PFSK-1 (cell line): ENCODE measurements around the gene ATAD3B. TPM values are rescaled to one million over a fixed set of nuclear protein-coding genes. Genes with fewer than 3 reads are reported as not detected.

ENCODE experiments used
- FOXP2 ChIP-seq: optimal IDR thresholded peaks from 2 replicates; pipeline ENCODE3; 2011; ENCODE audit warnings: borderline replicate concordance, control low read depth, inconsistent platforms; ENCODE audit not compliant: insufficient read depth; ENCODE audit errors: extremely low read length, extremely low read depth
- POLR2AphosphoS5 ChIP-seq: IDR thresholded peaks from 2 replicates; pipeline ENCODE4 v1.6.1; 2012; ENCODE audit warnings: low read depth, mild to moderate bottlenecking, control low read depth, low read length, moderate library complexity
- SIN3A ChIP-seq: IDR thresholded peaks from 2 replicates; pipeline ENCODE4 v1.6.1; 2012; ENCODE audit warnings: mild to moderate bottlenecking, low read length, moderate library complexity, borderline replicate concordance; ENCODE audit not compliant: insufficient read depth
- TAF1 ChIP-seq: IDR thresholded peaks from 2 replicates; pipeline ENCODE4 v1.6.1; 2012; ENCODE audit warnings: low read length, control low read depth, borderline replicate concordance; ENCODE audit not compliant: insufficient read depth
- polyA plus RNA-seq: library from polyadenylated mRNA; unstranded; fragments of >200 nt; gene quantifications from one replicate; pipeline ENCODE4 v1.2.1, GENCODE V29; 2012; ENCODE audit warnings: low read depth, missing spikeins; ENCODE audit not compliant: insufficient read length
- TF ChIP-seq, protein P1 (sequence below), 2 experiments: IDR thresholded peaks; 2 replicates each; pipeline versions ENCODE4 v1.6.1 to v1.8.0; 2011 to 2012; ENCODE audit warnings: low read depth in 2 of 2, low read length in 2 of 2, control low read depth in 1 of 2, inconsistent platforms in 1 of 2, mild to moderate bottlenecking in 1 of 2, moderate library complexity in 1 of 2; ENCODE audit not compliant: insufficient read depth in 1 of 2

Gene ATAD3B, protein sequence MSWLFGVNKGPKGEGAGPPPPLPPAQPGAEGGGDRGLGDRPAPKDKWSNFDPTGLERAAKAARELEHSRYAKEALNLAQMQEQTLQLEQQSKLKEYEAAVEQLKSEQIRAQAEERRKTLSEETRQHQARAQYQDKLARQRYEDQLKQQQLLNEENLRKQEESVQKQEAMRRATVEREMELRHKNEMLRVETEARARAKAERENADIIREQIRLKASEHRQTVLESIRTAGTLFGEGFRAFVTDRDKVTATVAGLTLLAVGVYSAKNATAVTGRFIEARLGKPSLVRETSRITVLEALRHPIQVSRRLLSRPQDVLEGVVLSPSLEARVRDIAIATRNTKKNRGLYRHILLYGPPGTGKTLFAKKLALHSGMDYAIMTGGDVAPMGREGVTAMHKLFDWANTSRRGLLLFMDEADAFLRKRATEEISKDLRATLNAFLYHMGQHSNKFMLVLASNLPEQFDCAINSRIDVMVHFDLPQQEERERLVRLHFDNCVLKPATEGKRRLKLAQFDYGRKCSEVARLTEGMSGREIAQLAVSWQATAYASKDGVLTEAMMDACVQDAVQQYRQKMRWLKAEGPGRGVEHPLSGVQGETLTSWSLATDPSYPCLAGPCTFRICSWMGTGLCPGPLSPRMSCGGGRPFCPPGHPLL
- polyA plus RNA-seq, result 70.9 TPM

- TF ChIP-seq FOXP2, result no peak
- TF ChIP-seq TAF1, result peak; percentile 53; the same call in 1 of the 2 replicates
- TF ChIP-seq SIN3A, result peak; percentile 88; the same call in 1 of the 2 replicates
- TF ChIP-seq, protein P1, sequence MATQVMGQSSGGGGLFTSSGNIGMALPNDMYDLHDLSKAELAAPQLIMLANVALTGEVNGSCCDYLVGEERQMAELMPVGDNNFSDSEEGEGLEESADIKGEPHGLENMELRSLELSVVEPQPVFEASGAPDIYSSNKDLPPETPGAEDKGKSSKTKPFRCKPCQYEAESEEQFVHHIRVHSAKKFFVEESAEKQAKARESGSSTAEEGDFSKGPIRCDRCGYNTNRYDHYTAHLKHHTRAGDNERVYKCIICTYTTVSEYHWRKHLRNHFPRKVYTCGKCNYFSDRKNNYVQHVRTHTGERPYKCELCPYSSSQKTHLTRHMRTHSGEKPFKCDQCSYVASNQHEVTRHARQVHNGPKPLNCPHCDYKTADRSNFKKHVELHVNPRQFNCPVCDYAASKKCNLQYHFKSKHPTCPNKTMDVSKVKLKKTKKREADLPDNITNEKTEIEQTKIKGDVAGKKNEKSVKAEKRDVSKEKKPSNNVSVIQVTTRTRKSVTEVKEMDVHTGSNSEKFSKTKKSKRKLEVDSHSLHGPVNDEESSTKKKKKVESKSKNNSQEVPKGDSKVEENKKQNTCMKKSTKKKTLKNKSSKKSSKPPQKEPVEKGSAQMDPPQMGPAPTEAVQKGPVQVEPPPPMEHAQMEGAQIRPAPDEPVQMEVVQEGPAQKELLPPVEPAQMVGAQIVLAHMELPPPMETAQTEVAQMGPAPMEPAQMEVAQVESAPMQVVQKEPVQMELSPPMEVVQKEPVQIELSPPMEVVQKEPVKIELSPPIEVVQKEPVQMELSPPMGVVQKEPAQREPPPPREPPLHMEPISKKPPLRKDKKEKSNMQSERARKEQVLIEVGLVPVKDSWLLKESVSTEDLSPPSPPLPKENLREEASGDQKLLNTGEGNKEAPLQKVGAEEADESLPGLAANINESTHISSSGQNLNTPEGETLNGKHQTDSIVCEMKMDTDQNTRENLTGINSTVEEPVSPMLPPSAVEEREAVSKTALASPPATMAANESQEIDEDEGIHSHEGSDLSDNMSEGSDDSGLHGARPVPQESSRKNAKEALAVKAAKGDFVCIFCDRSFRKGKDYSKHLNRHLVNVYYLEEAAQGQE (IDR thresholded peaks at IDR 0.05; ENCODE audit: insufficient read depth in 1 of 2, low read depth in 2 of 2, low read length in 2 of 2), result no peak
- peak; percentile 53; the same call in 1 of the 2 replicates for TF ChIP-seq POLR2AphosphoS5
These were observed at the start of gene ATAD3B for GRCh38 chr1:1471389-1472052. TSS of gene ATAD3B (plus strand) at chr1:1471765. CDS start at chr1:1471885, 120 bp downstream.

DNA sequence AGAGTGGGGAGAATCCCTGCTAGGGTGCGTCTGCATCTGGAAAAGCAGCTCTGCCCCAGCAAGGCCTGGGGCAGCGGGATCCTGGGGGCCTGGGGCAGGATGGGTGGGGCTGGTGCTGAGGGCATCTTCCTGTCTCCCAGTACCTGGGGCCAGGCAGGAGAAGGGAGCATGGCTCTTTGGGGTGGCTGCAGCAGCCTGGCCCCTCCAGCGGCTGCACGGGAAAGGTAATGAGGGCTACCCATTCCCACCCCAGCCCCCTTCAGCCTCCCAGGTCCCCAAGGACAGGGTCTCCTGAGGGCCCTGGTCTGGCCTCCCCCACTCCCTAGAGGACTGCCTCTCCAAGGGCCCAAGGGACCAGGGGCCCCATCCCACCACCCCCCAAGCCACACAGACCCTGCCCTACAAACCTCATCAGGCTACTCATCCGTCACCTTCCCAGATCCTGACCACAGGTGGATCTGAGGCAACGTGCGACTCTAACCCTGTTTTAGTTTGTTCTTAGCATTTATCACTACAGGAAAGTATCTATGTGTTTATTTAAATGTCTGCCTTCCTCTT, 49.6 kb upstream of the ATAD3B start:
- TF ChIP-seq, protein P1 (IDR thresholded peaks at IDR 0.05; ENCODE audit: insufficient read depth in 1 of 2, low read depth in 2 of 2, low read length in 2 of 2), result no peak
- TF ChIP-seq FOXP2 (no peak), SIN3A (no peak), POLR2AphosphoS5 (no peak), TAF1 (no peak)

DNA sequence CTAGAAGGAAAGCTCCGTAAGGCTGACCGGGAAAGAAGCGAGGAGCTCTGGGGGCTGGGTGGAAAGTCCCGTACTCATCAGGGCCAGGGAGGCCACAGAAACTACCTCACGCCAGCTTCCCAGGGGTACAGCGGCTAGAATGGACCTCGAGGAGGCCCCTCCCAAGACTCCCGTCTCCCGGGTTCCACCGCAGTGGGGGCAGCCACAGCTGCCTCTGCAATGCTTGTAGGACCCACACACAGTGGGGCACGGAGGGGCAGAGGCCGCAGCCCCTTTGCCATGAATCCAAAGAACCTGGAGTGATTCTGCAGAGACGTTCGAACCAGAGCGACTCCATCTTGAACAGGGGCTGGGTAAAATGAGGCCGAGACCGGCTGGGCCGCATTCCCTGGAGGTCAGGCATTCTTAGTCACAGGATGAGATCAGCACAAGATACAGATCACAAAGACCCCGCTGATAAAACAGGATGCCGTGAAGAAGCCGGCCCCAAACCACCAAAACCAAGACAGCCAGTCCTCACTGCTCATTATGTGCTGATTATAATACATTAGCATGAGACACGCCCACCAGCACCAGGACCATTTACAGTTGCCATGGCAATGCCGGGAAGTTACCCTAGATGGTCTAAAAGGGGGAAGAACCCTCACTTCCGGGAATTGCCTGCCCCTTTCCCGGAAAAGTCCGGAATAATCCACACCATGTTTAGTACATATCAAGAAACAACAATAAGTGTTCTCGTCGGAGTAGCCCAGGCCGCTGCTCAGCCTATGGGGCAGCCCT, 48.9 kb upstream of the ATAD3B start:
- TF ChIP-seq FOXP2, result no peak
- TF ChIP-seq, protein P1 (IDR thresholded peaks at IDR 0.05; ENCODE audit: insufficient read depth in 1 of 2, low read depth in 2 of 2, low read length in 2 of 2), result no peak
- no peak for TF ChIP-seq POLR2AphosphoS5
- no peak for TF ChIP-seq SIN3A
- no peak for TF ChIP-seq TAF1

DNA sequence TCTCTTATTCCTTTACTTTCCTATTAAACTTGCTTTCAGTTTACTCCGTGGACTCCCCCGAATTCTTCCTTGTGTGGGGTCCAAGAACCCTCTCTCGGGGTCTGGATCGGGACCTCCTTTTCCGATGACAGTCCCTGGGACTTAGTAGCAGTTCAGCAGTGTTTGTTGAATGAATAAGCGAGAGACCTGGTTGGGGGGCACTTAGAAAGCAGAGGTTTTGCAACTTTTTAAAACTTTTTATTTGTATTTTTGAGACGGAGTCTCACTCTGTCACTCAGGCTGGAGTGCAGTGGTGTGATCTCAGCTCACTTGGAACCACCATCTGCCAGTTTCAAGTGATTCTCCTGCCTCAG, 48.3 kb upstream of the ATAD3B start:
- TF ChIP-seq, protein P1 (IDR thresholded peaks at IDR 0.05; ENCODE audit: insufficient read depth in 1 of 2, low read depth in 2 of 2, low read length in 2 of 2), result no peak
- TF ChIP-seq SIN3A, result no peak
- no peak for TF ChIP-seq FOXP2
- TF ChIP-seq POLR2AphosphoS5, result no peak
- no peak for TF ChIP-seq TAF1
